Nephron progenitor cell (in vitro differentiated cells): ENCODE measurements around the gene MYO5B.
"Not testable (repeated sequence)": the region's sequence is repeated elsewhere in the genome, so short reads cannot be mapped to it uniquely, and the experiment has no call there.

ENCODE experiments used
- DNase-seq: peaks from one replicate; pipeline ENCODE4 v3.0.0; 2021
- H3K27ac Mint-ChIP-seq: 2 replicates; pipeline ENCODE4 v1.8.0; 2021; ENCODE audit warnings: mild to moderate bottlenecking, moderate library complexity, mixed read lengths
- H3K27me3 Mint-ChIP-seq: 2 replicates; pipeline ENCODE4 v1.8.0; 2021; ENCODE audit warnings: mild to moderate bottlenecking, low read depth, mixed read lengths; ENCODE audit not compliant: poor library complexity
- H3K36me3 Mint-ChIP-seq: 2 replicates; pipeline ENCODE4 v1.8.0; 2021; ENCODE audit warnings: low read depth, mixed read lengths
- H3K4me1 Mint-ChIP-seq: 2 replicates; pipeline ENCODE4 v1.8.0; 2021; ENCODE audit warnings: mixed read lengths
- H3K4me3 Mint-ChIP-seq: 2 replicates; pipeline ENCODE4 v1.8.0; 2021; ENCODE audit warnings: mild to moderate bottlenecking, moderate library complexity, mixed read lengths
- H3K9me3 Mint-ChIP-seq: 2 replicates; pipeline ENCODE4 v1.8.0; 2021; ENCODE audit warnings: mild to moderate bottlenecking, moderate library complexity, mixed read lengths
- TF ChIP-seq, protein P1 (sequence below): fragments of 200-600 bp; sonication (generic); IDR thresholded peaks from 2 replicates; pipeline ENCODE4 v1.5.0; 2021; ENCODE audit warnings: antibody characterized with exemption

The MYO5B gene

GRCh38 chr18:50096766-50097435 is 98.0 kb downstream of the MYO5B start:
- Mint-ChIP-seq H3K4me1 (peaks cover 5% of the 10 kb centered on the region), H3K36me3 (no peaks in the 10 kb centered on the region), H3K9me3 (no peaks in the 10 kb centered on the region), H3K27me3 (peaks cover 59% of the 10 kb centered on the region), H3K27ac (no peak overlapping the region), H3K4me3 (no peak overlapping the region)
- no peak for DNase-seq
- TF ChIP-seq, protein P1, sequence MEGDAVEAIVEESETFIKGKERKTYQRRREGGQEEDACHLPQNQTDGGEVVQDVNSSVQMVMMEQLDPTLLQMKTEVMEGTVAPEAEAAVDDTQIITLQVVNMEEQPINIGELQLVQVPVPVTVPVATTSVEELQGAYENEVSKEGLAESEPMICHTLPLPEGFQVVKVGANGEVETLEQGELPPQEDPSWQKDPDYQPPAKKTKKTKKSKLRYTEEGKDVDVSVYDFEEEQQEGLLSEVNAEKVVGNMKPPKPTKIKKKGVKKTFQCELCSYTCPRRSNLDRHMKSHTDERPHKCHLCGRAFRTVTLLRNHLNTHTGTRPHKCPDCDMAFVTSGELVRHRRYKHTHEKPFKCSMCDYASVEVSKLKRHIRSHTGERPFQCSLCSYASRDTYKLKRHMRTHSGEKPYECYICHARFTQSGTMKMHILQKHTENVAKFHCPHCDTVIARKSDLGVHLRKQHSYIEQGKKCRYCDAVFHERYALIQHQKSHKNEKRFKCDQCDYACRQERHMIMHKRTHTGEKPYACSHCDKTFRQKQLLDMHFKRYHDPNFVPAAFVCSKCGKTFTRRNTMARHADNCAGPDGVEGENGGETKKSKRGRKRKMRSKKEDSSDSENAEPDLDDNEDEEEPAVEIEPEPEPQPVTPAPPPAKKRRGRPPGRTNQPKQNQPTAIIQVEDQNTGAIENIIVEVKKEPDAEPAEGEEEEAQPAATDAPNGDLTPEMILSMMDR: no peak

DNA sequence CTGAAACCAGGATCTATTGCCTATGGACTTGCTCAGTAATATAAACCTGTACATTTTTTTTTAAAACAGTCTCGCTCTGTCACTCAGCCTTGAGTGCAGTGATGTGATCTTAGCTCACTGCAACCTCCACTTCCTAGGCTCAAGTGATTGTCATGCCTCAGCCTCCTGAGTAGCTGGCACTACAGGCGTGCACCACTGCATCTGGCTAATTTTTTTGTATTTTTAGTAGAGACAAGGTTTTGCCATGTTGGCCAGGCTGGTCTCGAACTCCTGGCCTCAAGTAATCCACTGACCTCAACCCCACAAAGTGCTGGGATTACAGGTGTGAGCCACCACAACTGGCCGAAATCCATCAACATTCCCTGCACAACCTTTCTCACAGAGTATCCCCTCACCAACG is 100.2 kb downstream of the MYO5B start:
- peaks cover 11% of the 10 kb centered on the region for H3K4me1 Mint-ChIP-seq
- not testable (repeated sequence) for H3K36me3 Mint-ChIP-seq, H3K9me3 Mint-ChIP-seq, H3K27ac Mint-ChIP-seq, H3K4me3 Mint-ChIP-seq, DNase-seq
- peaks cover 53% of the 10 kb centered on the region for H3K27me3 Mint-ChIP-seq

DNA sequence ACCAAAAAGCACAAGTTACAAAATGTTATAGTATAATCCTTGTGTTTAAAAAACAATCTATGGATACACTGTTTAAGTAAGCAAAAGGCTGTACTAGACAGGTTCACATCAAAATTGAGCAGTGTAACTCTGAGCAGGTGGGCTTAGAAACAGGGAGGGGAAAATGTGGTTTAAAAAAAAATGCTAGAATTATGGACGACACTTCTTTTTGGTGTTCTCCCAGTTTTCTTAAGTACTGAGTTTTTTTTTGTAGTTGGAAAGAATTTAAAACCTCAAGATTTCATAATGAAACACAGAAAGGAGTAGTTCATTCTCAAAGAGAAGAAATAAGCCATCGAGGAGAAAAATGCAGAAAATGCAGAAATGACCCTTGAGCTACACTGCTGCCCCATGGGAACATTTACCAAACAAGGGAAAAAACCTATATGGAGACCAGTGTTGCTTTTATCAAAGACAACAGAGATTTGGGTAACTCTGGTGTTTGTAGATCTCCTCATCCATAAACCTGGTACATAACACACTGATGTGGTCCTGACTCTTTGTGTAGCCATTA is 100.7 kb downstream of the MYO5B start:
- Mint-ChIP-seq H3K4me1 (peaks cover 11% of the 10 kb centered on the region), H3K27ac (no peak overlapping the region), H3K36me3 (no peaks in the 10 kb centered on the region), H3K9me3 (no peaks in the 10 kb centered on the region), H3K27me3 (peaks cover 53% of the 10 kb centered on the region), H3K4me3 (no peak overlapping the region)
- DNase-seq: no peak
- TF ChIP-seq, protein P1: no peak

DNA sequence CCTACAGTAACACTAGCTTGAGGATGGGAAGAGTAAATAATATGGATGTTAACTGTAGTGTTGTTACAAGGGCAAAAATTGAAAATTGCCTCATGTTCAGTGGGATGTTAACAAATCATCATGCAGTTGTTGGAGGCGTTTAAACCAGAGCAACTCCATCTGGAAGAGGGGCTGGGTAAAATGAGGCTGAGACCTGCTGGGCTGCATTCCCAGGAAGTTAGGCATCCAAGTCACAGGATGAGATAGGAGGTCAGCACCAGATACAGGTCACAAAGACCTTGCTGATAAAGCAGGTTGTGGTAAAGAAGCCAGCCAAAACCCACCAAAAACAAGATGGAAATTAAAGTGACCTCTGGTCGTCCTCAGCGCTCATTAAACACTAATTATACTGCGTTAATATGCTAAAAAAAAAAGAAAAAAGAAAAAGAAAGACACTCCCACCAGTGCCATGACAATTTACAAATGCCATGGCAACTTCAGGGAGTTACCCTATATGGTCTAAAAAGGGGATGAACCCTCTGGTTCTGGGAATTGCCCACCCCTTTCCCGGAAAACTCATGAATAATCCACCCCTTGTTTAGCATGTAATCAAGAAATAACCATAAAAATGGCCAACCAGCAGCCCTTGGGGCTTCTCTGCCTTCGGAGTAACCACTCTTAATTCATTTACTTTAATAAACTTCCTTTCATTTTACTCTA is 101.4 kb downstream of the MYO5B start:
- Mint-ChIP-seq H3K36me3 (no peaks in the 10 kb centered on the region), H3K9me3 (no peaks in the 10 kb centered on the region), H3K27me3 (peaks cover 45% of the 10 kb centered on the region), H3K4me1 (peaks cover 11% of the 10 kb centered on the region), H3K4me3 (no peak overlapping the region), H3K27ac (no peak overlapping the region)
- TF ChIP-seq, protein P1: no peak
- DNase-seq: no peak

DNA sequence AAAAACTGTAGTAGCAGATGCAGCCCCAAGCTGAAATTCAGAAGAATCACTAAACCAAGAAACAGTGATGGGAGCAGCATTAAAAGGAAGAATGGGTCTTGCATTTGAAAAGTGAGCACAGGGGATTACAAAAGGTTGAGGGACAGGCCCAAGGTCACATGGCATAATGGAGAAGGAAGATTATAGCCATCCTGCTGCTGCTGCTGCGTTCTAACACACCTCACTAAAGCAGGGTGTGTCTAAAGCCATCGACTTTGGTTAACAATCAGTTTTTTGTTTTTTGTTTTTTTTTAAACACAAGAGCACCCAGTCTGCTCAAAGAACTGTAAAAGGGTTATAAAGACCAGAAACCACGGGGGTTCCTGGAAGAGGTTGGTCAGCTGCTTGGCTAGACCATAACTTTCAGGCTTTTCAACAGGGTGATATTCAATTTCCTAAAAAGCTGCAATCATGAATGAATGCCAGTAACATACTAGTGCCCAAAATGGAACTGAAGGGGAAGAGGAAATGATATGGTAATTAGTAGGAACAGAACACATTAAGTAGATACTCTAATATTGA is 102.6 kb downstream of the MYO5B start:
- Mint-ChIP-seq H3K4me3 (no peak overlapping the region), H3K36me3 (no peaks in the 10 kb centered on the region), H3K27me3 (peaks cover 34% of the 10 kb centered on the region), H3K4me1 (peaks cover 11% of the 10 kb centered on the region), H3K27ac (no peak overlapping the region), H3K9me3 (no peaks in the 10 kb centered on the region)
- TF ChIP-seq, protein P1: no peak
- no peak for DNase-seq

DNA sequence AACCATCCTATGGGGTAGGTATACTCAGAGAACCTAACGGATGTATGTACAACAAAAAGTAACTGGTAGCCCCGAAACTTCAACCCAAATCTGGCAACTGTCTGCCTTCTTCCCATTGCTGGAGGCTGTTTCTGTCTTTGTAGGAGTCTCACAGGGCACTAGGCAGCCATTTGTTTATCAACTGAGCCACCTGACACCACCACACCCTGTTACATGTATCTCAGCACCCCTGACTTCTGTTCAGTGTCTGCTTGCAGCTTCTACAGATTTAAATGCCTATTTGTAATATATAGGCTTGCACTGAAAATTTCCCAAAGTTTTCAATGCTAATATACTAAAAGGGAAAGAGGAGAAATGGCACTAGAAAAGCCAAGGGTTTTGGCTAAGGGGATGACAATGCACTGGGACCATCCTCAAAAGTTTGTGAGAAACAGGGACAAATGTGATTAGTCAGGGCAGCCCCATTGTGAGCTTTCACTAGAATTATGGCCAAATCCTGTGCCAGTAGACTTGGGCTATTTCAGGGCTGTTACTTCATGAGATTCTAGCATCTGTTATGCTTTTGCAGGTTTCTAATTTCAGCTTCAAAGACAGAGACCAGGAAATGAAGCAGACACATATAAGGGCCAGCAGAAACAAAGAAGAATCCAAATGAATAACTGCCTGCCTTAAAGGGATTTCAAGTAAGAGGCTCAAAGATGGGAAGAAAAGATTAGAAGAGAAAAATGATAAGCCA is 103.3 kb downstream of the MYO5B start:
- H3K27me3 Mint-ChIP-seq: peaks cover 29% of the 10 kb centered on the region
- H3K4me1 Mint-ChIP-seq: peaks cover 11% of the 10 kb centered on the region
- H3K36me3 Mint-ChIP-seq: no peaks in the 10 kb centered on the region
- H3K9me3 Mint-ChIP-seq: no peaks in the 10 kb centered on the region
- H3K27ac Mint-ChIP-seq: peak overlapping the region; percentile 6
- TF ChIP-seq, protein P1: no peak
- no peak overlapping the region for H3K4me3 Mint-ChIP-seq
- DNase-seq: no peak
